Tibial nerve (tissue), 4 donors: ENCODE measurements around the gene RETNLB. TPM values are rescaled to one million over a fixed set of nuclear protein-coding genes. Genes with fewer than 3 reads are reported as not detected.

Experiments used
- DNase-seq, 2 donors: peaks; one replicate each; pipeline ENCODE4 v3.0.0-alpha.2; 2019; ENCODE audit warnings: low spot score in 2 of 2
- H3K27ac ChIP-seq, 4 donors: fragments of 200-600 bp; sonication (generic) in 3 of 4; one replicate each; pipeline ENCODE4 v1.5.1; 2017 to 2019; ENCODE audit warnings: mild to moderate bottlenecking in 1 of 4
- H3K27me3 ChIP-seq, 2 donors: fragments of 200-600 bp; sonication (generic) in 1 of 2; one replicate each; pipeline versions ENCODE4 v1.5.1 to v1.6.0; 2017 to 2019
- H3K36me3 ChIP-seq, 3 donors: fragments of 200-600 bp; sonication (generic); one replicate each; pipeline ENCODE4 v1.5.1; 2018 to 2019
- H3K4me1 ChIP-seq, 4 donors: fragments of 200-600 bp; sonication (generic) in 3 of 4; one replicate each; pipeline ENCODE4 v1.5.1; 2017 to 2019
- H3K4me3 ChIP-seq, 4 donors: fragments of 200-600 bp; sonication (generic) in 3 of 4; one replicate each; pipeline ENCODE4 v1.5.1; 2017 to 2019; ENCODE audit warnings: mild to moderate bottlenecking in 1 of 4, moderate library complexity in 1 of 4
- H3K9me3 ChIP-seq, 4 donors: fragments of 200-600 bp; sonication (generic) in 3 of 4; one replicate each; pipeline ENCODE4 v1.5.1; 2017 to 2019
- CTCF ChIP-seq, 5 experiments: fragments of 200-600 bp in 3 of 5; fragments of 450-650 bp in 2 of 5; sonication (generic) in 3 of 5; IDR thresholded peaks; one replicate each; pipeline ENCODE4 v1.5.1; 2016 to 2019; ENCODE audit warnings: antibody characterized with exemption in 5 of 5, mild to moderate bottlenecking in 3 of 5, moderate library complexity in 2 of 5
- EP300 ChIP-seq, 2 donors: sonication (generic); formaldehyde crosslinking; IDR thresholded peaks; one replicate each; pipeline ENCODE4 v1.6.1; 2017; ENCODE audit warnings: antibody characterized with exemption in 2 of 2, mild to moderate bottlenecking in 1 of 2
- POLR2A ChIP-seq, 2 donors: fragments of 450-650 bp; IDR thresholded peaks; one replicate each; pipeline ENCODE4 v1.6.1; 2017; ENCODE audit warnings: antibody characterized with exemption in 2 of 2, mild to moderate bottlenecking in 2 of 2, moderate library complexity in 2 of 2
- WGBS, 2 donors: methylation state at CpG; one replicate each; pipeline ENCODE4 v1.1.5; 2018; 5-methylcytosine and 5-hydroxymethylcytosine counted together
- small RNA-seq: library from RNA; depleted of rRNA; stranded (forward); fragments of <200 nt; gene quantifications from one replicate; pipeline ENCODE3, GENCODE V24; 2016
- total RNA-seq, 4 donors: library from RNA; depleted of rRNA; stranded (reverse); fragments of >200 nt; gene quantifications; one replicate each; pipeline ENCODE4 v1.1.0, GENCODE V29; 2016

The RETNLB gene
- total RNA-seq, 4 donors from 2014 or later, result not detected

- Histone ChIP-seq H3K4me3 (no peak overlapping the region), H3K36me3 (no peaks in the 10 kb centered on the region), H3K27ac (no peak overlapping the region), H3K4me1 (no peaks in the 10 kb centered on the region), H3K9me3 (no peaks in the 10 kb centered on the region), H3K27me3 (no peaks in the 10 kb centered on the region)
- WGBS, 2 donors, result 44 to 93% methylated on average over 1 of the region's 1 CpG
- DNase-seq, result no peak
- no peak for TF ChIP-seq EP300 (IDR thresholded peaks at IDR 0.05)
- no peak for TF ChIP-seq POLR2A (IDR thresholded peaks at IDR 0.05)
- no peak for TF ChIP-seq CTCF (IDR thresholded peaks at IDR 0.05)
Measured at GRCh38 chr3:108722724-108723123, 34.5 kb downstream of the RETNLB start.

GRCh38 chr3:108719178-108719806 is 37.9 kb downstream of the RETNLB start:
- no peaks in the 10 kb centered on the region for H3K27me3 ChIP-seq
- H3K9me3 ChIP-seq, result no peaks in the 10 kb centered on the region
- DNase-seq, result no peak
- no peak overlapping the region for H3K4me3 ChIP-seq
- WGBS, 2 donors, result 74 to 81% methylated on average over 2 of the region's 2 CpGs
- TF ChIP-seq POLR2A (IDR thresholded peaks at IDR 0.05) (no peak), EP300 (IDR thresholded peaks at IDR 0.05) (no peak), CTCF (IDR thresholded peaks at IDR 0.05) (no peak)
- H3K27ac ChIP-seq, result no peak overlapping the region
- no peaks in the 10 kb centered on the region for H3K36me3 ChIP-seq
- H3K4me1 ChIP-seq, result no peaks in the 10 kb centered on the region

- TF ChIP-seq EP300 (IDR thresholded peaks at IDR 0.05) (no peak), CTCF (IDR thresholded peaks at IDR 0.05) (no peak), POLR2A (IDR thresholded peaks at IDR 0.05) (no peak)
- no peak overlapping the region for H3K27ac ChIP-seq
- no peak for DNase-seq
Measured at GRCh38 chr3:108718454-108718853, 38.8 kb downstream of the RETNLB start.

GRCh38 chr3:108713816-108714215 is 43.4 kb downstream of the RETNLB start:
- no peak for DNase-seq
- WGBS, 2 donors, result 71 to 81% methylated on average over 3 of the region's 3 CpGs
- Histone ChIP-seq H3K27me3 (no peaks in the 10 kb centered on the region), H3K4me3 (no peak overlapping the region), H3K4me1 (no peaks in the 10 kb centered on the region), H3K9me3 (no peaks in the 10 kb centered on the region), H3K36me3 (no peaks in the 10 kb centered on the region), H3K27ac (no peak overlapping the region)
- no peak for TF ChIP-seq POLR2A (IDR thresholded peaks at IDR 0.05)
- no peak for TF ChIP-seq EP300 (IDR thresholded peaks at IDR 0.05)
- TF ChIP-seq CTCF (IDR thresholded peaks at IDR 0.05), result no peak

More at GRCh38 chr3:108718454-108718853, 38.8 kb downstream of the RETNLB start:
- Histone ChIP-seq H3K27me3 (no peaks in the 10 kb centered on the region), H3K4me3 (no peak overlapping the region), H3K4me1 (no peaks in the 10 kb centered on the region), H3K36me3 (no peaks in the 10 kb centered on the region), H3K9me3 (no peaks in the 10 kb centered on the region)
- 51 to 66% methylated on average over 2 of the region's 2 CpGs for WGBS, 2 donors

GRCh38 chr3:108713009-108713516 is 44.1 kb downstream of the RETNLB start:
- no peak overlapping the region for H3K27ac ChIP-seq
- no peaks in the 10 kb centered on the region for H3K27me3 ChIP-seq
- H3K36me3 ChIP-seq, result no peaks in the 10 kb centered on the region
- H3K9me3 ChIP-seq, result no peaks in the 10 kb centered on the region
- H3K4me3 ChIP-seq, result no peak overlapping the region
- DNase-seq, result no peak
- TF ChIP-seq CTCF (IDR thresholded peaks at IDR 0.05) (no peak), POLR2A (IDR thresholded peaks at IDR 0.05) (no peak), EP300 (IDR thresholded peaks at IDR 0.05) (no peak)
- WGBS, 2 donors, result 70 to 78% methylated on average over 5 of the region's 5 CpGs
- H3K4me1 ChIP-seq, result no peaks in the 10 kb centered on the region

Small RNA genes within 50 kb of the gene (small RNA-seq; reads per million reads assigned to genes)
- gene AC092185.1, result not detected

Other genes starting within 250 kb of the RETNLB start
- gene MYH15, start 246.8 kb downstream of the RETNLB start, total RNA-seq, result under 1 TPM in 2 of 4 donors, not detected in 2; under 0.01 to 0.22 TPM
- 1 to 10 TPM; 2.7 to 5.7 (median 5.3) TPM for gene CIP2A, start 168.0 kb downstream of the RETNLB start, total RNA-seq
- 10 to 100 TPM in 2 of 4 donors, 1 to 10 TPM in 2; 7.5 to 12.0 (median 10.1) TPM for gene DZIP3, start 167.7 kb downstream of the RETNLB start, total RNA-seq
- gene TRAT1, start 65.4 kb upstream of the RETNLB start, total RNA-seq, result under 1 TPM in 3 of 4 donors, not detected in 1; 0.39 to 0.90 (median 0.42) TPM
- not detected for gene GUCA1C, start 196.5 kb upstream of the RETNLB start, total RNA-seq